K562 (cell line): ENCODE results near the gene TRAF3IP3.

Experiments
- BHLHE40 ChIP-seq: IDR thresholded peaks from 2 replicates; pipeline ENCODE4 v1.6.1; 2011; ENCODE audit warnings: low read length, improper control_type of control experiment
- GABPA ChIP-seq: fragments of 200-800 bp; sonication (Bioruptor generic); conservative IDR thresholded peaks from 2 replicates; pipeline ENCODE4 v1.6.1; 2016; ENCODE audit warnings: low read depth, missing genetic modification characterization, missing compliant biosample characterization
- MYC ChIP-seq, 2 experiments: fragments of 250-450 bp in 1 of 2; sonication (Bioruptor Pico) in 1 of 2; IDR thresholded peaks; 2 replicates each; pipeline versions ENCODE4 v1.5.1 to v1.6.1; 2012 to 2021; ENCODE audit warnings: low read depth in 2 of 2, borderline replicate concordance in 1 of 2, improper control_type of control experiment in 1 of 2, low read length in 1 of 2, mild to moderate bottlenecking in 1 of 2, moderate library complexity in 1 of 2
- POLR2A ChIP-seq: fragments of 450-650 bp; conservative IDR thresholded peaks from 2 replicates; pipeline ENCODE4 v1.6.1; 2016
- POLR2AphosphoS5 ChIP-seq: IDR thresholded peaks from 2 replicates; pipeline ENCODE4 v1.6.1; 2011; ENCODE audit warnings: mild to moderate bottlenecking, low read depth, low read length, moderate library complexity; ENCODE audit not compliant: control insufficient read depth, insufficient read depth

DNA sequence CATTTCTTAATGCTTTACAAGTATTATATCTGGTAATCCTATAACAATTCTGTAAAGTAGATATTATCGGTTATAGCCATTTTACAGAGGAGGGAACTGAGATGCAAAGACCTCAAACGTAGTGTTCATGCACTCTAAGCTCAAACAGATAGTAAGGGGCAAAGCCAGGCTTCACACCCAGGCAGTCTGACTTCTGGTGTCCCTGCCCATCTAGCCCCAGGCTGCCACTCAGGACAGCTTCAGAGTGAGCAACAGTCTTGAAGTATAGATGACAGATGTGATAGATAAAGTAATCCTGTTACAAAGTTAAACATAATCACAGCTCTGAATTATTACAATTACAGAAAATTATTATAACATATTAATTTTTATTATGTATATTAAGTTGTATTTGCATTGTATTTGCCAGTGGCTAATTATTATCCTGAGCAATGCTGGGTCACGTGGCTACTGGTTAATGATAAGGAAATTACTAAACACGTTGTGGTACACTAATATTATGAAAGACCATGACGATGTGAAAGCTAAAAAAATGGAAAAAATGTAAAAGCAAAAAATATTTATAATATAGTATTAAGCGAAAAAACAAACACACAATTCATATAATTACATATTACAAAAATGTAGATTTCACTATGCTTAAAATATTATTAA, 6.1 kb upstream of the TRAF3IP3 start:
- TF ChIP-seq POLR2A: no peak
- no peak for TF ChIP-seq BHLHE40
- TF ChIP-seq GABPA (tag): no peak
- TF ChIP-seq POLR2AphosphoS5: no peak
- TF ChIP-seq MYC (IDR thresholded peaks at IDR 0.05; ENCODE audit: low read depth, low read length): no peak
- TF ChIP-seq MYC (CRISPR knock-in tag; IDR thresholded peaks at IDR 0.05; ENCODE audit: borderline replicate concordance, low read depth): no peak
